ENCODE measurements around the gene CHCHD6.
A peak's percentile ranks its signal among the peaks of the same experiment; 100 is the strongest.

Gene CHCHD6

DNA sequence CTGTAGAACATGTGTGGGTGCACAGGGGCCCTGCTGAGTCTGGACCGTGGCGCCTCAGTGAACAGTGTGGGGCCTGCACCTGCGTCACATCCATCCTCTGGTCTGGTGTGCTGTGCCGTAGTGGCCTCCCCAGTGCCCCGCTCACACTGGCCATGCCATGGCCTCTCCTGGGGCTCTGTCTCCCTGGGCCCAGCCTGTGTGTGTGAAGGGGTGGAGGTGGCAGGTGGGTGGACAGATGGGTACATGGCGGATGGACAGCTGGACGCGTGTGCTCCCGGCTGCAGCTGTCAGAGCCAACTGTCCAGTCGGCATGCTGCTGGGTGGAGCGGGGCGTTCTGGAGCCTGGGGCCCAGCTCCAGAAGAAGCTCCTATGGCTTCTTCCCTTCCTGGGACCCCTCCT lies 296.7 kb downstream of the CHCHD6 start:
- no peaks in the 10 kb centered on the region for H3K36me3 Mint-ChIP-seq
- H3K27me3 Mint-ChIP-seq: no peaks in the 10 kb centered on the region
- no peak overlapping the region for H3K4me3 Mint-ChIP-seq
- no peaks in the 10 kb centered on the region for H3K9me3 Mint-ChIP-seq
- no peak overlapping the region for H3K27ac Mint-ChIP-seq
- H3K4me1 Mint-ChIP-seq: no peaks in the 10 kb centered on the region

- Mint-ChIP-seq H3K4me3 (no peak overlapping the region), H3K4me1 (no peaks in the 10 kb centered on the region), H3K27ac (no peak overlapping the region), H3K36me3 (no peaks in the 10 kb centered on the region), H3K27me3 (no peaks in the 10 kb centered on the region), H3K9me3 (no peaks in the 10 kb centered on the region)
Measured at GRCh38 chr3:127001486-127002194, 297.6 kb downstream of the CHCHD6 start.

GRCh38 chr3:127002195-127003174 lies 298.4 kb downstream of the CHCHD6 start:
- Mint-ChIP-seq H3K4me3 (no peak overlapping the region), H3K4me1 (no peaks in the 10 kb centered on the region), H3K27ac (no peak overlapping the region), H3K9me3 (no peaks in the 10 kb centered on the region), H3K27me3 (no peaks in the 10 kb centered on the region), H3K36me3 (no peaks in the 10 kb centered on the region)

DNA sequence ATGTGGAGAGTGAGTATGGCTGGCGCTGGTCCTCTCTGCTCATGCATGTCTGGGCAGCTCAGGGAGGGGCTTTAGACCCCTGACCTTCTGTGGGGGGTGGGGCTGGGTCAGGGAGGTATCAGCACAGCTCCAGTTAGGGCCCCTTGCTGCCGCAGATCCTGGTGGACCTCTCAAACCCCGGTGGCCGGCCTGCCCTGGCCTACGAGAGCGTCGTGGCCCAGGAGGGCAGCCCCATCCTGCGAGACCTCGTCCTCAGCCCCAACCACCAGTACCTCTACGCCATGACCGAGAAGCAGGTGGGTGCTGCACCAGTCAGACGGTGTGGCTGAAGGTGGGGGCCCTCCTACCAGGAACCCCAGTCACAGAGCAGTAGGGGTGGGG lies 299.1 kb downstream of the CHCHD6 start:
- H3K36me3 Mint-ChIP-seq: no peaks in the 10 kb centered on the region
- no peaks in the 10 kb centered on the region for H3K4me1 Mint-ChIP-seq
- no peak overlapping the region for H3K27ac Mint-ChIP-seq
- no peaks in the 10 kb centered on the region for H3K27me3 Mint-ChIP-seq
- no peak overlapping the region for H3K4me3 Mint-ChIP-seq
- no peaks in the 10 kb centered on the region for H3K9me3 Mint-ChIP-seq

DNA sequence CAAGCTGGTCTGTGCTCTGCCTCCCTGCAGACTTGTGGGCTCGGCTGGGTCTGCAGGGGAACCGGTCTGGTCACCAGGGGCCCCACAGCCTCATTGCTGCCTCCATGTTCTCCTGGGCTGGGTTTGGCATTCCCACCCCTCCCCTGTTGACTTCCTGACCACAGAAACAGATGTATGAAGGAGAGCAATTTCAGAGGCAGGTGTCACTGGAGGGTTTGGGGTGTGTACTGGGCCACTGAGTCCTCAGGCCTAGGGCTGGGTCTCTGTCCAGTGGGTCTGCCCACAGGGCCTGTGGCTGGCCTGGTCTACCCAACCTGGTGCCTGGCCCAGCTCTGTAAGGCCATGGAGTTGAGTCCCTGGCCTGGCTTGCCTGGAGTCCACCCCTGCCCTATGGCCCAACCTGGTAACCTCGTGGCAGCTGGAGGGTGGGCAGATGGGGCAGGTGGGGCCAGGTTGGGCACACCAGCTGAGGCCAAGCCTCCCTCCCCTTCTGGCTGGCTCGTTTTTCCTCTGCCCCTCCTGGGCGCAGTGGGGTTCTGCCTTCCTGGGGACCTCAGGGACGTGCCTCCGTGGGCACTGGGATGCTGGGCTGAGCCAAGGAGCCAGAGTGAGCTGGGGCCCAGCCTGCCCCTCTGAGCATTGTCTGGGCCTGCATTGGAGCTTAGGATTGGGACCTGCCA lies 299.7 kb downstream of the CHCHD6 start:
- no peak overlapping the region for H3K4me3 Mint-ChIP-seq
- H3K27me3 Mint-ChIP-seq: no peaks in the 10 kb centered on the region
- H3K9me3 Mint-ChIP-seq: no peaks in the 10 kb centered on the region
- H3K27ac Mint-ChIP-seq: no peak overlapping the region
- no peaks in the 10 kb centered on the region for H3K4me1 Mint-ChIP-seq
- no peaks in the 10 kb centered on the region for H3K36me3 Mint-ChIP-seq

GRCh38 chr3:127004641-127005397 lies 300.8 kb downstream of the CHCHD6 start:
- Mint-ChIP-seq H3K27ac (peak overlapping the region; percentile 70), H3K9me3 (no peaks in the 10 kb centered on the region), H3K4me3 (no peak overlapping the region)

GRCh38 chr3:127005864-127006500 lies 301.9 kb downstream of the CHCHD6 start:
- Mint-ChIP-seq H3K9me3 (no peaks in the 10 kb centered on the region), H3K4me1 (no peaks in the 10 kb centered on the region), H3K27me3 (no peaks in the 10 kb centered on the region), H3K36me3 (no peaks in the 10 kb centered on the region), H3K27ac (no peak overlapping the region), H3K4me3 (no peak overlapping the region)

More at GRCh38 chr3:127004641-127005397, 300.8 kb downstream of the CHCHD6 start:
- H3K4me1 Mint-ChIP-seq: no peaks in the 10 kb centered on the region
- H3K36me3 Mint-ChIP-seq: no peaks in the 10 kb centered on the region
- H3K27me3 Mint-ChIP-seq: no peaks in the 10 kb centered on the region

- H3K4me1 Mint-ChIP-seq: no peaks in the 10 kb centered on the region
- no peaks in the 10 kb centered on the region for H3K9me3 Mint-ChIP-seq
- no peak overlapping the region for H3K4me3 Mint-ChIP-seq
- H3K27me3 Mint-ChIP-seq: no peaks in the 10 kb centered on the region
- no peaks in the 10 kb centered on the region for H3K36me3 Mint-ChIP-seq
- H3K27ac Mint-ChIP-seq: no peak overlapping the region
Measured at GRCh38 chr3:127006781-127007436, 302.9 kb downstream of the CHCHD6 start.

- Mint-ChIP-seq H3K9me3 (no peaks in the 10 kb centered on the region), H3K4me3 (no peak overlapping the region), H3K4me1 (no peaks in the 10 kb centered on the region), H3K27me3 (no peaks in the 10 kb centered on the region), H3K27ac (no peak overlapping the region), H3K36me3 (no peaks in the 10 kb centered on the region)
Measured at GRCh38 chr3:127008236-127008635, 304.2 kb downstream of the CHCHD6 start.

DNA sequence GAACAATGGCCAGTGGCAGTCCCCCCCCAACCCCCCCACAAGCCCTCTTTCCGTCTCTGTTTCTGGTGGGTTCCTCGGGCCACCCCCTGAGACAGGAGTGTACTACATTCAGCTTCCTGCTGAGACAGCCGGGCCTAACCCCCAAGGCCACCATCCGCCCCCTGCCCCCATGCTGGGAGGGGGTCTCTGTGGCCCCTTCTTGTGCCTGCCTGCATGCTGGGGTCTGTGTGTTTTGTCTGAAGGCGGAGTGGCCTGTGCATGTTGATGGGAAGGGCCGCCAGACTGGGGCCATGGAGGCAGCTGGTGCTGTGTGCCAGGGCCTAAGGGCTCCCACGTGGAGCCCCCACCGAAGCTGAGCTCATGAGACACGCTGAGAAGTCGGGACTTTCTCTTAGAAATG lies 305.5 kb downstream of the CHCHD6 start:
- no peaks in the 10 kb centered on the region for H3K27me3 Mint-ChIP-seq
- no peaks in the 10 kb centered on the region for H3K9me3 Mint-ChIP-seq
- no peak overlapping the region for H3K4me3 Mint-ChIP-seq
- no peak overlapping the region for H3K27ac Mint-ChIP-seq
- peaks cover 3% of the 10 kb centered on the region for H3K36me3 Mint-ChIP-seq
- H3K4me1 Mint-ChIP-seq: no peaks in the 10 kb centered on the region

Measured in activated naive CD4-positive, alpha-beta T cell treated with anti-CD3 and anti-CD28 coated beads, Interleukin-2, amount 50 U/mL, for 24 hours (primary cell).